HG03108 (cell line): ENCODE measurements around the gene ST3GAL6.

Source experiments
- ATAC-seq: cut with Tn5 transposase; IDR thresholded peaks from one replicate; pipeline ENCODE4 v1.9.1; 2021; ENCODE audit warnings: moderate library complexity; ENCODE audit not compliant: unreplicated experiment

The ST3GAL6 gene

DNA sequence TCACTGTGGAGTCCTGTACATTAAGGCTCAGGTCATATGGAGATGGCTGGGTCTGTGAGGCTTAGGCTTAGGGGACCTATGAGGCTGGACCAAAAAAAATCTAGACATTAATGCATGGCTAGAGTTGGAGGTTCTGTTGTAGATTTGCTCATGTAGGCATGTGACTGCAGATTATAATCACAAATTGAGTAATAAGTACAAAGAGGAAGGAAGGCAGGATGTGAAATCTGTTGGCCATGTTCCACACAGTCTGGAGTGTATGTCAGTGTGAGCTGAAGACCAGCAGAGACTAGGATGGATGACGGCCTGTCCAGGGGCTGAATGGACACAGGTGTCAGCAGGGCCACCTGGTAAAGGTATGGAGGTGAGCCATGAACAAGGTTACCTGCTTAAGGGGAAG is at the start of gene ST3GAL6:
ST3GAL6 (plus strand) TSS at position 265 of the 400 bp plus-strand sequence. CDS start 5,101 bp downstream, outside the sequence.
- peak; percentile 57 for ATAC-seq

DNA sequence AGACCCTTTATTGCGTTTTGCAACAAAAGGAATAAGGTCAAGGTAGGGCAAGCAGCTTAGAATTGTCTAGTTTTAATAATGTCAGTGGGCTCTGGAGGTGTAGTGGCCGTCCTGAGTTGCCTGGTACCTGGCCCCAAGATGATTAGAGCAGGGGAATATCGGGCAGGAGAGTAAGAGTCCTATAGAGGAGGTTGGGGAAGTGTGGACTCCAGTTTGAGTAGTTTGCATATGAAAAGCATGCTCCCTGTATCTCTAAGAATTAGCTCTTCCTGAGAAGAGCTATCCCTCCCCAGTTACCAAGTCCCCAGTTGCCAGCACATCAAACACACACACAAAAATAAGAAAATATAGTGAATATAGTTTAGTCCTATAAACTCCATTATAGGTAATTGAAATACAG is 49.2 kb upstream of the ST3GAL6 start:
- no peak for ATAC-seq

GRCh38 chr3:98717584-98717983 is 45.6 kb upstream of the ST3GAL6 start:
- ATAC-seq = no peak

DNA sequence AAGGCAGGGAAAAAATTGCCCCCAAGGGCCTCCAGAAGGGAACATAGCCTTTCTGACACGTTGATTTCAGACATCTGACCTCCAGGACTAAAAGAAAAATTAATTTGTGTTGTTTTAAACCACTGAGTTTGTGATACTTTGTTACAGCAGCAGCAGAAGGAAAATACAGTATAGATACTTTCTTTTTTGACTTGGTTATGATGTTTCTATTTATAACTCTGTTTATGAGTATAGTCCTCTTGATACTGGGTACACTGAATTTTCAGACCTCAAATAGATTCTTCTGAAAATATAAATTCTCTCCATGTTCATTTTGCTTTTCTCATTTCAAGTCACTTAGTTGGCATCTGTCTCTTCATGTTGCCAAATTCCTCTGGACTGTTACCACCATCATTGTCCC is 44.4 kb upstream of the ST3GAL6 start:
- ATAC-seq = no peak

DNA sequence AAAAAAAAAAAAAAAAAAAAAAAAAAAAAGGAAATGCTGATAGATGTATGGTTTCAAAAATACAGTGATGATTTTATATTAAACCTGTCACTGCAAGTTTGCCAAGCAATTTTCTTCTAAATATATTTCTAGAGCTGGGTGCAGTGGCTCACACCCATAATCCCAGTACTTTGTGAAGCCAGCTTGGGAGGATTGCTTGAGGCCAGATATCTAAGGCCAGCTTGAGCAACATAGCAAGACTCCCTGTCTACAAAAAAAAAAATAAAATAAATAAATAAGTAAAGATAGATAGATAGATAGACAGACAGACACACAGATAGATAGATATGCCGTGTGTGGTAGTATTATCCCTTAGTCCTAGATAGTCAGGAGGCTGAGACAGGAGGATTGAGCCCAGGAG is 41.4 kb upstream of the ST3GAL6 start:
- no peak for ATAC-seq

DNA sequence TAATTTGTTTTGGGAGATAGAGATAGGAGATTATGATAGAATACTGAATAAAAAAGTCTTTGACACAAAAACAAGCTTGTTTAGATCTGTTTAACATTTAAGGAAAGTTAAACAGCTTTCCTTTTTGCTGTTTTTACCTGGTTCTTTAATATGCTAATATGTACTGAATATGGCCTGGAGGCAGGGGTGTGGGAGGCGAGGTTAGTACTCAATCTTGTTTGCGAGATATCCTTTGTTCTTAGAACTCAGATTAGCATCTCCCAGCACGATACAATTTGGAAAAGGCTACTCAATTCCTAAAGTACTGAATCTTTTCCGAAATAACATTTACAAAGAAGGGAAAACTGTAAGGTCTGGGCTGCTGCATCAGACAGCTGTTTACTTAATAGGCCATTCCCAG is 40.8 kb upstream of the ST3GAL6 start:
- ATAC-seq = no peak

DNA sequence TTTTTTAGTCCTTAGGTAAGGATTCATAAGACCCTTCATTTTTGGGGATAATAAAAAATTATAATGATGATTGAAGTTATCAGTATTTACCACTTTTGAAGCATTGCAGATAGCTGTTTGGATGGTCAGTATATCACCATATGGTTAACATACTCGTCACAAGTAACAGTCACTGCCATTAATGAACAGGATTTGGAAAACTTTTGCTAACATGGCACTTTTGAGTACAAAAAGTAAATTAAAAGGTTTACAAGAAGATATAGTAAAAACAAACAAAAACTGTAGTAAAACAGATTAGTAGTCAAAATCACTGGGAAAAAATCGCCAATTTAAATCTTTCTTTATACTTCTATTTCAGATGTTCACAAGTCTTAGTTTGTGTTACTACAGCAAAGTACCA is 37.8 kb upstream of the ST3GAL6 start:
- ATAC-seq = no peak

DNA sequence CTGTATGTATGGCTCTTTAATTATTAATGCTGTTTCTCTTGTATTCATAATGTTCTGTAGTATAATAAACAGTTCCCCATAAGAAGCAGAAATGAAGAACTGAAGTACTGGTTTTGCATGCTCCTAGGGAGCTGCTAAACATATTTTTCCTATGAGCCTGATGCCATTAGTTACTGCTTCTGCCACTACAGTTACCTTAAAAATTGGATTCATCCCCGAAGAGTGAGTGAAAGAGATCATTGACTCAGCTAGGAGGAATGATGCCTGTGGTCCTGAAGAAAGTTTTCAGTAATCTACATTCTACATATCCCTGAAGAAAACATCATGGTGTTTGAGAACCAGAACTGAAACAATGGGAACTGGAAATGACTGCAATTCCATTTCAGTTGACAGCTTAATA is 37.1 kb upstream of the ST3GAL6 start:
- no peak for ATAC-seq

DNA sequence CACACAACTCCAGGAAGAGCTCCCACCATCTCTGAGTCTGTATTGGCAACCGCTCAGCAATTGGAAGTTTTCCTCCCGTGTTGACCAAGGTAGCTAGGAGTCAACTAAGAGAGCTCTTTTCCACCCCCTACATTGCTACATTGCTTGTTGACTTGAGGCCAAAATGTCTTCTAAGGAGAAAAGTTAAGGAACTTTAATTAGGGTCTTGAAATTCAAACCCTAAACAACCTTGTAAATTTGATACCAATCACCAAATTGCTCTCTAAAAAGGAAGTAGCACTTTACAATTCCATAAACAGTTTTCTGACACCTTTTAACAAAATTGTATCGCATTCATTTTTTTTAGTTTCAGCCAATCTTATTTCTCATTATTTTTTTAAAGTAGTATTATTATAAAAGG is 35.5 kb upstream of the ST3GAL6 start:
- ATAC-seq = no peak

GRCh38 chr3:98728672-98729071 is 34.5 kb upstream of the ST3GAL6 start:
- no peak for ATAC-seq

GRCh38 chr3:98730338-98730737 is 32.8 kb upstream of the ST3GAL6 start:
- peak; percentile 49 for ATAC-seq

GRCh38 chr3:98730886-98731537 is 32.1 kb upstream of the ST3GAL6 start:
- ATAC-seq = no peak

- peak; percentile 43 for ATAC-seq
These were observed 31.3 kb upstream of the ST3GAL6 start for GRCh38 chr3:98731720-98732285.

- peak; percentile 24 for ATAC-seq
These were observed 30.7 kb upstream of the ST3GAL6 start for GRCh38 chr3:98732286-98733052.

DNA sequence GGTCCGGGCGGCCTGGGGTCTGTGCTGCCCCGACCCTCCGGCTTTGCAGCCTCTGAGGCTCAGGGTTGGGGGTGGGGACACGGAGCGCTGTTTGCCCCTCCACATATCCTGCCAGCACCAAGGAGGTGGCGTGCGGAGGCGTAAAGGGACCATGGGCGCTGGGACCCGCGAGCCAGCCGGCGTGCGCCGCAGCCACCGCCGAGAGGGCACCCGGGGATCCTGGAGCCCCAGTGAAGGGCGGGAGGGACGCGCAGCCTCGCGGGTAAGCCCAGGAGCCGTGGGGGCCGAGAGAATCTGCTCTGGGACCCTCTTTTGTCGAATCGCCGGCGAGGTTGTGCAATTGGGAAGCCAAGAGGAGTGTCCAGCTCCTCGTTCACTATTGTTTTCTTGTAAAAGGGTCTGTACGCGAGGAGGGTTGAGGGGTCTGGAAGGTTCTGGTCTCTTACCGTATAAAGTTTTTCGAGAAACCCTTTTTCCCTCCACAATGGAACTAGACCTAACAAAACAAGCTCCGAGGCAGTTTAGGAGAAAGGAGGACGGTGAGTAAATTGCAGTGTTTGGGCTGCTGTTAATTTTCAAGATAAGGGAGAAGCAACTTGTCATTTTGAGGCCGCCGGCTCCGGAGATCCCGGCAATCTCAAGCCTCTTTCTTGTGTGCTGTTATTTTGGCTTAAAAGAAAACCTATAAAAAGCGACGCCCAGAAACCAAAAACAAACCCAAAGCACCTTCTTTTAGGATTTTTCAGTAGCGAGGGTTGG is 29.9 kb upstream of the ST3GAL6 start:
- peak; percentile 19 for ATAC-seq

GRCh38 chr3:98733812-98734281 is 29.3 kb upstream of the ST3GAL6 start:
- no peak for ATAC-seq

- no peak for ATAC-seq
These were observed 28.8 kb upstream of the ST3GAL6 start for GRCh38 chr3:98734306-98734705.

GRCh38 chr3:98734735-98735134 is 28.4 kb upstream of the ST3GAL6 start:
- ATAC-seq = no peak

DNA sequence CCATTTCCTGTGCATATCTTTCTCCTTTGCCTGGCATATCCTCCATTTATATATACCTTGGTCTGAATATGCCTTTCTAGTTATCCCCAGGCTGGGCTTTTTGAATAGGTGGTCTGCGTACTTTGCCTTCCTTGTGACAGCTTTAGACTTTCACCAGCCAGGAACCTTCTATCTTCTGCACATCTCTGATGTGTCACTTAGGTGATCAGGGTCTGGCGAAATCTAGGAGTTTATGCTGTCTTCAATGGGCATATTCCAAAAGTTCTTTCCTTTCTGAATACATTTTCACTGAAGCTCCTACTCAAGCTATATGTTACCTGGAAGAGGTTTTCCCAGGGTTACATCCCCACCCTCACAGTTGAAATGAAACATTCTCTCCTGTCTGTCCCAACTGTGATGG is 27.8 kb upstream of the ST3GAL6 start:
- no peak for ATAC-seq

DNA sequence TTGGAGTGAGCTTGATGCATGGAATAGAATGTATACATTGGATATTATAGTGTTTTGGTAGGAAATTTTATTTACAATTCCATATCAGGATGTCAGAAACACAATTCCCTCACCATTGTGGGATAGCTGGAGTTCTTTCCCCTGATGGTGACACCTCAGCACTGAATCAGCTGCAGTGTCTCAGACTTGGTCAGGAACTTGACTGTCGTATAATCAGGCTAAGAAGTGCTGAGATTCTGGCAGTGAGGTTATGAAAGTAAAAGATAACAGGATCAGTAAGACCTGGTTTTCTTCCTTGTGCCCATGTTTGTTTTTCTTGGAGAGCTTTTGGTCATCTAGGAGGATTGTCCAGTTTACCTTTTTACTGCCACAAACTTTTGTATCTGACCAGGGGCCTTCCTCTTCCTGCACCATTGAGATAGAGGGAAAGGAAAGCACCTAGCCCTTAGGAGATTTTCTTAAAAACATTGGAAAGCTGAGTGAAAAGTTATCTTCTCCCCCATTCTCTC is 27.3 kb upstream of the ST3GAL6 start:
- no peak for ATAC-seq

DNA sequence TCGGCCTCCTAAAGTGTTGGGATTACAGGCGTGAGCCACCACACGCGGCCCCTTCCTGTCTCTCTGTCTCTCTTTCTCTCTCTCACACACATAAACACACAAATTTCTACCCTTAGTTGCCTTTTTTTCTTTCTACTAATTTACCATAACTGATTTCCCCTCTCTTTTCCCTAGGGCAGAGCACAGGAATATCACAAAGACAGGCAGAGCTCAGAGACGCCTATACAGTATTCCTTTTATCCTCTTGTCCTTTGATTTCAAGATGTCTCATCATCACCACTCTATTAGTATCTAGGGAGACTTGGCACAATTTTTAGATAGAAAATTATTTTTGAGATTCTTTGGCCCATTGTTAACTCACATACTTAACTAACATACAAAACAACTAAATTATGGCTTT is 25.8 kb upstream of the ST3GAL6 start:
- no peak for ATAC-seq
